GM18505 (cell line): ENCODE measurements around the gene RNF166.

Experiments
- ATAC-seq: cut with Tn5 transposase; IDR thresholded peaks from one replicate; pipeline ENCODE4 v1.9.1; 2021; ENCODE audit not compliant: unreplicated experiment
- POLR2A ChIP-seq: IDR thresholded peaks from 4 replicates; pipeline ENCODE4 v1.6.1; 2011; ENCODE audit warnings: borderline replicate concordance; ENCODE audit not compliant: insufficient read depth, insufficient read length; ENCODE audit errors: extremely low read depth

RNF166 gene

GRCh38 chr16:88725609-88726407 is 19.6 kb upstream of the RNF166 start:
- no peak for ATAC-seq
- TF ChIP-seq POLR2A = no peak

DNA sequence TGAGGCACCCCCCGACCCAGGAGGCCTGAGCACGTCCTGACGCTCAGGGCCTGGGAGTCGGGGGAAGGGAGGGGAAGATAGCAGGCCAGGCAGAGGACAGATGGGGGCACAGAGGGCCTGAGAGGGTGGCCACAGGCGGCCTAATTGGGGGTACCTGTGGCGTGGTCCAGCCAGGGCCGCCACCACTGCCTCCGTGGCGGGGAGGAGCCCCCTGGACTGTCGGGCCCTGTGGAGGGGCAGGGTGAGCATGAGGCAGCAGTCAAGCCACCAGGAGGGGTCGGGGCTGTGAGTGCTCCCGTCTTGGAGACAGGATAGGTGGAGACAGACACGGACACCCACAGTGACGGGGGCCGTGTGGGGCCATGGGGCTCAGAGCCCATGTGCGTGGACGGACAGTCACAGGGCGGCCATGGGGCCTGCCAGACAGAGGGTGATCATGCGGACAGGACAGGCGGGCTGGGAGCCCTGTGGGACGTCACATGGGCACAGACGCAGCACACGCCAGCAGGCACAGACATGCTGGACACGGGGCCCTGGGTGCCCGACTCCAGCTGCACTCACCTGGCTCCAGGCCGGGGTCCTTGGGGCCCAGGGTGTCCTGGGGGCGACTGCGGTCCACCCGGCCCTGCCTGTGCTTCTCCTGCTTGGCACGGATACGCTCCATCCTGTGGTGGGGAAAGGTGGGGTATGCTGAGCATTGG is 18.8 kb upstream of the RNF166 start:
- no peak for ATAC-seq
- TF ChIP-seq POLR2A = no peak

- TF ChIP-seq POLR2A = no peak
- no peak for ATAC-seq
Observed at GRCh38 chr16:88723911-88724310, 17.7 kb upstream of the RNF166 start.

DNA sequence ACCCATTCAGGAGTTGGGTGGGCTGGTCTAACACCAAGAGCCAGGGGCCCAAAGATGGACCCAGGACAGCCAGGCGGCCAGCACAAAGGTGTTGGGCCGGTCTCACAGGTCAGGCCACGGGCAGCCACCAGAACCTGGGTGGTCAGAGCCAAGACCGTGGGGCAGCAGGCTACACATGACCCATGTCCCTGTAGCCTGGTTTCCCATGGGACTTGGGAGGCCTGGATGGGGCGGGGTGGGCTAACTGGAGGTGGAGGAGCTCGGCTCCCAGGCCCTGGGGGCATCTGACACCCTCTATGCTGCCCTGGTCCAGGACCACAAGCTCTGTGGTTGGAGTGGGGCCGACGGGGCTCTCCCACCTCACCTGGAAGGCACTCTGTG is 17.3 kb upstream of the RNF166 start:
- TF ChIP-seq POLR2A = no peak
- no peak for ATAC-seq

GRCh38 chr16:88722784-88723506 is 16.7 kb upstream of the RNF166 start:
- TF ChIP-seq POLR2A = no peak
- ATAC-seq = no peak

GRCh38 chr16:88721815-88722755 is 15.9 kb upstream of the RNF166 start:
- no peak for TF ChIP-seq POLR2A
- ATAC-seq = no peak

DNA sequence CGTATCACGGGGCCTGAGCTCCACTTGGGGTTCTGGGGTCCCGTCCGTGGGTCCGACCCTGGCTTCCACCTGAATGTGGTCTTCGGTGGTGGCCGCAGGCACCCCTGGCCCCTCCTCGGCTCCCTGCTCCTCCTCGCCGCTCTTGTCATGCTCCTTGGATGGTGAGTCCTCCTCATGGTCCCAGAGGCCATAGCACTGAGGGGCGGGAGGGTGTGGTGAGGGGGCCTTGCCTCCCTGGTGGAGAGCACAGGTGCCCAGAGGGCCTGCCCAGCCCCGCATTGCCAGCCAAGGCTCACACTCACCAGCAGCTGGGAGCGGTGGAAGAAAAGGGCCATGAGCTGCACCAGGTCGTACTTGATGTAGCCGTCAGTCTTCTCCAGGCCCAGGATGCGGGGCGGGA is 15.0 kb upstream of the RNF166 start:
- ATAC-seq = no peak
- no peak for TF ChIP-seq POLR2A

- no peak for ATAC-seq
- TF ChIP-seq POLR2A = no peak
Observed at GRCh38 chr16:88720396-88720970, 14.3 kb upstream of the RNF166 start.

DNA sequence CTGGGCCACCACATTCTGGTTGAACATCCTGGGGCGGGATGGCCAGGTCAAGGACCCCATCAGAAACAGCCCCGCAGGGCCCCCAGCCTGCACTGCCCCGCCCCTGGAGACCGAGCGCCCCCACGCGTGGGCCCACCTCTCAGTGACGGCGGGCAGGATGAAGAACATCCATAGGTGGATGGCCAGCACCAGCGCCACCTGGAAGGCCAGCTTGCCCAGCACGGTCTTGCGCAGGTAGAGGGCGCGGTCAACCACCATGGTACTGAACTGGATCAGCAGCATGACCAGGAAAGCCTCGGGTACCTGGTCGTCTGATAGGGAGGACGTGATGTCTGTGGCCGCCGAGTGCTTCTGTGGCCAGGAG is 13.7 kb upstream of the RNF166 start:
- ATAC-seq = no peak
- TF ChIP-seq POLR2A = no peak

GRCh38 chr16:88719267-88719932 is 13.2 kb upstream of the RNF166 start:
- no peak for TF ChIP-seq POLR2A
- ATAC-seq = no peak

DNA sequence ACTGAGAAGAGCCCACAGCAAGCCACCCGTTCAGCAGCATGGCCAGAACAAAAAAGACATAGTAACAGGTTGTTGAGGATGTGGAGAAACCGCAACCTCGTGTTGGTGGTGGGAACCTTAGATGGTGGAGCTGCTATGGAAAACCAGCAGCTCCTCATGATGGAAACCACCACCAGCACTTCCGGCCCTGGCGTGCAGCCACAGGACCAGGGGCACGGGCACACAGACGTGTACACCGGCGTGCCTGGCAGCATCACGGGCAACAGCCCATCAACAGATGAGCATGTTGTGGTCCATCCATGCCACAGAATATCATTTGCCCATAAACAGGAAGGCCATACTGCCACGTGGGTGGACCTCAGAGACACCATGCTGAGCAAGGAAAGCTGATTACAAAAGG is 12.0 kb upstream of the RNF166 start:
- ATAC-seq = no peak
- no peak for TF ChIP-seq POLR2A

- no peak for ATAC-seq
- TF ChIP-seq POLR2A = no peak
Observed at GRCh38 chr16:88716601-88717001, 10.4 kb upstream of the RNF166 start.
